WTC11 (cell line): ENCODE measurements around the gene FHOD3. TPM values are rescaled to one million over a fixed set of nuclear protein-coding genes. Genes with fewer than 3 reads are reported as not detected.

Experiments used
- ATAC-seq: fragments of 200-7000 bp; cut with Tn5 transposase; 2 replicates; pipeline ENCODE4 v1.10.0; 2021; ENCODE audit warnings: mild to moderate bottlenecking, moderate library complexity
- CTCF ChIA-PET: fragments of 300-600 bp; sonication (Branson Sonifier 250); formaldehyde crosslinking; loops from one replicate; lab custom pipeline; 2021; ENCODE audit warnings: antibody characterized with exemption; lab: Charles Lee
- POLR2A ChIA-PET: fragments of 350-600 bp; sonication (Branson Sonifier 250); formaldehyde crosslinking; loops from one replicate; lab custom pipeline; 2021; ENCODE audit warnings: antibody characterized with exemption; lab: Charles Lee
- DNase-seq: peaks from one replicate; pipeline ENCODE4 v3.0.0; 2021; ENCODE audit warnings: low spot score
- H3K27ac Mint-ChIP-seq: 2 replicates; pipeline ENCODE4 v1.8.0; 2021; ENCODE audit warnings: mixed read lengths
- H3K27me3 Mint-ChIP-seq: 2 replicates; pipeline ENCODE4 v1.8.0; 2021; ENCODE audit warnings: low read depth, mild to moderate bottlenecking, moderate library complexity, mixed read lengths
- H3K36me3 Mint-ChIP-seq: 2 replicates; pipeline ENCODE4 v1.8.0; 2021; ENCODE audit warnings: mixed read lengths
- H3K4me1 Mint-ChIP-seq: 2 replicates; pipeline ENCODE4 v1.8.0; 2022; ENCODE audit warnings: mixed read lengths
- H3K4me3 Mint-ChIP-seq: 2 replicates; pipeline ENCODE4 v1.8.0; 2021; ENCODE audit warnings: mild to moderate bottlenecking, moderate library complexity, mixed read lengths
- H3K9me3 Mint-ChIP-seq: 2 replicates; pipeline ENCODE4 v1.8.0; 2021; ENCODE audit warnings: mixed read lengths
- AR ChIP-seq: fragments of 250-450 bp; sonication (Bioruptor Pico); IDR thresholded peaks from 2 replicates; pipeline ENCODE4 v1.9.0; 2021; ENCODE audit warnings: mild to moderate bottlenecking
- CBFB ChIP-seq: sonication (generic); formaldehyde crosslinking; IDR thresholded peaks from 2 replicates; pipeline ENCODE4 v1.8.1; 2022; ENCODE audit warnings: mild to moderate bottlenecking, low read depth, missing genetic modification reagents
- CDX4 ChIP-seq: fragments of 250-450 bp; sonication (Bioruptor Pico); IDR thresholded peaks from 2 replicates; pipeline ENCODE4 v1.9.0; 2021; ENCODE audit warnings: moderate library complexity, mild to moderate bottlenecking, inconsistent platforms, borderline replicate concordance
- ETV6 ChIP-seq: sonication (generic); formaldehyde crosslinking; IDR thresholded peaks from 2 replicates; pipeline ENCODE4 v1.8.1; 2022; ENCODE audit warnings: mild to moderate bottlenecking, missing genetic modification reagents
- JUN ChIP-seq: sonication (generic); formaldehyde crosslinking; IDR thresholded peaks from 2 replicates; pipeline ENCODE4 v1.8.0; 2023; ENCODE audit warnings: mild to moderate bottlenecking, missing genetic modification reagents
- NFYB ChIP-seq: sonication (generic); formaldehyde crosslinking; conservative IDR thresholded peaks from 2 replicates; pipeline ENCODE4 v1.8.0; 2022; ENCODE audit warnings: low read depth, missing genetic modification reagents
- SMAD3 ChIP-seq: sonication (generic); formaldehyde crosslinking; IDR thresholded peaks from 2 replicates; pipeline ENCODE4 v1.8.0; 2022; ENCODE audit warnings: missing genetic modification reagents, mild to moderate bottlenecking, borderline replicate concordance
- ZBTB21 ChIP-seq: sonication (generic); formaldehyde crosslinking; IDR thresholded peaks from 2 replicates; pipeline ENCODE4 v1.8.1; 2023; ENCODE audit warnings: mild to moderate bottlenecking, missing genetic modification reagents, borderline replicate concordance
- ZNF219 ChIP-seq: sonication (generic); formaldehyde crosslinking; IDR thresholded peaks from 2 replicates; pipeline ENCODE4 v1.8.0; 2023; ENCODE audit warnings: missing genetic modification reagents, mild to moderate bottlenecking, borderline replicate concordance
- ZNF416 ChIP-seq: fragments of 250-450 bp; sonication (Bioruptor Pico); IDR thresholded peaks from 2 replicates; pipeline ENCODE4 v1.9.0; 2021; ENCODE audit warnings: mild to moderate bottlenecking, inconsistent platforms
- ZNF425 ChIP-seq: fragments of 250-450 bp; sonication (Bioruptor Pico); conservative IDR thresholded peaks from 2 replicates; pipeline ENCODE4 v1.9.0; 2021; ENCODE audit warnings: mild to moderate bottlenecking
- total RNA-seq: library from RNA; stranded (reverse); gene quantifications from 3 replicates; pipeline ENCODE4 v1.2.3, GENCODE V29; 2021
- TF ChIP-seq, protein P1 (sequence below): fragments of 200-600 bp; IDR thresholded peaks from 2 replicates; pipeline ENCODE4 v1.8.0; 2022; ENCODE audit warnings: antibody characterized with exemption
- TF ChIP-seq, protein P2 (sequence below): sonication (generic); formaldehyde crosslinking; IDR thresholded peaks from 2 replicates; pipeline ENCODE4 v1.8.0; 2022; ENCODE audit warnings: mild to moderate bottlenecking, missing genetic modification reagents
- TF ChIP-seq, protein P3 (sequence below): sonication (generic); formaldehyde crosslinking; IDR thresholded peaks from 2 replicates; pipeline ENCODE4 v1.8.1; 2023; ENCODE audit warnings: mild to moderate bottlenecking, moderate library complexity, missing genetic modification reagents
- TF ChIP-seq, protein P4 (sequence below): sonication (generic); formaldehyde crosslinking; IDR thresholded peaks from 2 replicates; pipeline ENCODE4 v1.8.1; 2023; ENCODE audit warnings: mild to moderate bottlenecking, missing genetic modification reagents, moderate library complexity

Gene FHOD3
- total RNA-seq, 1 experiment from 2014 or later = 3.8 TPM

- no peak for TF ChIP-seq AR (CRISPR knock-in tag)
- TF ChIP-seq, protein P1, sequence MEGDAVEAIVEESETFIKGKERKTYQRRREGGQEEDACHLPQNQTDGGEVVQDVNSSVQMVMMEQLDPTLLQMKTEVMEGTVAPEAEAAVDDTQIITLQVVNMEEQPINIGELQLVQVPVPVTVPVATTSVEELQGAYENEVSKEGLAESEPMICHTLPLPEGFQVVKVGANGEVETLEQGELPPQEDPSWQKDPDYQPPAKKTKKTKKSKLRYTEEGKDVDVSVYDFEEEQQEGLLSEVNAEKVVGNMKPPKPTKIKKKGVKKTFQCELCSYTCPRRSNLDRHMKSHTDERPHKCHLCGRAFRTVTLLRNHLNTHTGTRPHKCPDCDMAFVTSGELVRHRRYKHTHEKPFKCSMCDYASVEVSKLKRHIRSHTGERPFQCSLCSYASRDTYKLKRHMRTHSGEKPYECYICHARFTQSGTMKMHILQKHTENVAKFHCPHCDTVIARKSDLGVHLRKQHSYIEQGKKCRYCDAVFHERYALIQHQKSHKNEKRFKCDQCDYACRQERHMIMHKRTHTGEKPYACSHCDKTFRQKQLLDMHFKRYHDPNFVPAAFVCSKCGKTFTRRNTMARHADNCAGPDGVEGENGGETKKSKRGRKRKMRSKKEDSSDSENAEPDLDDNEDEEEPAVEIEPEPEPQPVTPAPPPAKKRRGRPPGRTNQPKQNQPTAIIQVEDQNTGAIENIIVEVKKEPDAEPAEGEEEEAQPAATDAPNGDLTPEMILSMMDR = no peak
- TF ChIP-seq JUN = no peak
- no peak for TF ChIP-seq CBFB (CRISPR knock-in tag)
- TF ChIP-seq, protein P2, sequence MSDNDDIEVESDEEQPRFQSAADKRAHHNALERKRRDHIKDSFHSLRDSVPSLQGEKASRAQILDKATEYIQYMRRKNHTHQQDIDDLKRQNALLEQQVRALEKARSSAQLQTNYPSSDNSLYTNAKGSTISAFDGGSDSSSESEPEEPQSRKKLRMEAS = no peak
- no peak for TF ChIP-seq ZBTB21 (CRISPR knock-in tag)
- TF ChIP-seq ZNF219 = no peak
- no peak for TF ChIP-seq ETV6 (CRISPR knock-in tag)
- TF ChIP-seq, protein P3, sequence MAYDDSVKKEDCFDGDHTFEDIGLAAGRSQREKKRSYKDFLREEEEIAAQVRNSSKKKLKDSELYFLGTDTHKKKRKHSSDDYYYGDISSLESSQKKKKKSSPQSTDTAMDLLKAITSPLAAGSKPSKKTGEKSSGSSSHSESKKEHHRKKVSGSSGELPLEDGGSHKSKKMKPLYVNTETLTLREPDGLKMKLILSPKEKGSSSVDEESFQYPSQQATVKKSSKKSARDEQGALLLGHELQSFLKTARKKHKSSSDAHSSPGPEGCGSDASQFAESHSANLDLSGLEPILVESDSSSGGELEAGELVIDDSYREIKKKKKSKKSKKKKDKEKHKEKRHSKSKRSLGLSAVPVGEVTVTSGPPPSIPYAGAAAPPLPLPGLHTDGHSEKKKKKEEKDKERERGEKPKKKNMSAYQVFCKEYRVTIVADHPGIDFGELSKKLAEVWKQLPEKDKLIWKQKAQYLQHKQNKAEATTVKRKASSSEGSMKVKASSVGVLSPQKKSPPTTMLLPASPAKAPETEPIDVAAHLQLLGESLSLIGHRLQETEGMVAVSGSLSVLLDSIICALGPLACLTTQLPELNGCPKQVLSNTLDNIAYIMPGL (CRISPR knock-in tag) = no peak
- no peak for TF ChIP-seq ZNF425 (CRISPR knock-in tag)
- TF ChIP-seq SMAD3 (CRISPR knock-in tag) = no peak
- no peak for TF ChIP-seq NFYB (CRISPR knock-in tag)
These were observed 413.7 kb downstream of the FHOD3 start (continued) for GRCh38 chr18:36711014-36711725.

DNA sequence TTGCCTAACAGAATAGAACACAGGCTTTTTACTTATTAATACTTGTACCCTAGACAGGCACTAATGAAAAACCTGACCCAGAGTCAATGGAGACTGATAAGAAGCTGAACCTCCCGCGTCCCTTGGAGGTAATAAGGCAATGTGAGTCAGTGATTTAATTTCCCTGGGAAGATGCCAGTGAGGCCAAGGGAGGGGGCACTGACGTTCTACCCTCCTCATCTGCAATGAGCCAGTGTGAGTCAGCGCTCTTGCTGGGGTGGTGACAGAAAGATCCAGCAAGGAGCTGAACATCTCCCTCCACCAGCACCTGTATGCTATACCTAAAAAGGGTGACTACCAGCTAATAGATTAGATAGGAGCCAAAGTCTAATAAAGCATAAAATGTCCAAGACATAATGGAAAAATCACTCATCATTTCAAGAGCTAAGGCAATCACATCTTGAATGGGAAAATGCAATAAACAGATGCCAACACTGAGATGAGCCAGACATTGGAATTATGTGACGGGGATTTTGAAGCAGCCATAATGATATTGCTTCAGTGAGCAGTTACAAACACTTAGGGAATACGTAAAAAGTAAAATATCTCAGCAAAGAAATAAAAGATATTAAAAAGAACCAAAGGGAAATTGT lies 414.4 kb downstream of the FHOD3 start:
- no peaks in the 10 kb centered on the region for H3K9me3 Mint-ChIP-seq

More for the DNA sequence above, 414.4 kb downstream of the FHOD3 start:
- H3K4me3 Mint-ChIP-seq = no peak overlapping the region
- H3K36me3 Mint-ChIP-seq = no peaks in the 10 kb centered on the region
- H3K4me1 Mint-ChIP-seq = no peaks in the 10 kb centered on the region
- TF ChIP-seq CDX4 (CRISPR knock-in tag) (no peak), ZNF416 (CRISPR knock-in tag) (no peak)
- TF ChIP-seq, protein P4, sequence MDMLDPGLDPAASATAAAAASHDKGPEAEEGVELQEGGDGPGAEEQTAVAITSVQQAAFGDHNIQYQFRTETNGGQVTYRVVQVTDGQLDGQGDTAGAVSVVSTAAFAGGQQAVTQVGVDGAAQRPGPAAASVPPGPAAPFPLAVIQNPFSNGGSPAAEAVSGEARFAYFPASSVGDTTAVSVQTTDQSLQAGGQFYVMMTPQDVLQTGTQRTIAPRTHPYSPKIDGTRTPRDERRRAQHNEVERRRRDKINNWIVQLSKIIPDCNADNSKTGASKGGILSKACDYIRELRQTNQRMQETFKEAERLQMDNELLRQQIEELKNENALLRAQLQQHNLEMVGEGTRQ (CRISPR knock-in tag) = no peak
- ChIA-PET CTCF (interaction anchor here (1.8 kb wide), 1 partner anchor 24 kb away, joined by 10 read pairs; no protein-coding TSS in a partner anchor), POLR2A (interaction anchor here (0.5 kb wide), 1 partner anchor 57 kb away, joined by 4 read pairs; no protein-coding TSS in a partner anchor)
- H3K27ac Mint-ChIP-seq = no peak overlapping the region
- DNase-seq = no peak
- no peak for ATAC-seq
- H3K27me3 Mint-ChIP-seq = no peaks in the 10 kb centered on the region
